Fibroblast of the conjunctiva (primary cell): ENCODE measurements around the gene KCNIP4.

ENCODE experiments used
- DNase-seq: peaks from one replicate; pipeline ENCODE4 v3.0.0-alpha.2; 2010; ENCODE audit warnings: low read depth

The KCNIP4 gene

GRCh38 chr4:21041708-21042107, 906.9 kb downstream of the KCNIP4 start:
- no peak for DNase-seq

- DNase-seq, result no peak
Observed at GRCh38 chr4:21034728-21035127, 913.8 kb downstream of the KCNIP4 start.

GRCh38 chr4:21032089-21032645, 916.4 kb downstream of the KCNIP4 start:
- DNase-seq, result no peak

- no peak for DNase-seq
Observed at GRCh38 chr4:21018817-21019216, 929.8 kb downstream of the KCNIP4 start.

- DNase-seq, result no peak
Observed at GRCh38 chr4:21013501-21013900, 935.1 kb downstream of the KCNIP4 start.

- DNase-seq, result no peak
Observed at GRCh38 chr4:21012851-21013331, 935.7 kb downstream of the KCNIP4 start.

- DNase-seq, result no peak
Observed at GRCh38 chr4:21011106-21011505, 937.5 kb downstream of the KCNIP4 start.

GRCh38 chr4:21009956-21010355, 938.6 kb downstream of the KCNIP4 start:
- no peak for DNase-seq

GRCh38 chr4:21005647-21006046, 942.9 kb downstream of the KCNIP4 start:
- no peak for DNase-seq

GRCh38 chr4:21002976-21003375, 945.6 kb downstream of the KCNIP4 start:
- no peak for DNase-seq

DNA sequence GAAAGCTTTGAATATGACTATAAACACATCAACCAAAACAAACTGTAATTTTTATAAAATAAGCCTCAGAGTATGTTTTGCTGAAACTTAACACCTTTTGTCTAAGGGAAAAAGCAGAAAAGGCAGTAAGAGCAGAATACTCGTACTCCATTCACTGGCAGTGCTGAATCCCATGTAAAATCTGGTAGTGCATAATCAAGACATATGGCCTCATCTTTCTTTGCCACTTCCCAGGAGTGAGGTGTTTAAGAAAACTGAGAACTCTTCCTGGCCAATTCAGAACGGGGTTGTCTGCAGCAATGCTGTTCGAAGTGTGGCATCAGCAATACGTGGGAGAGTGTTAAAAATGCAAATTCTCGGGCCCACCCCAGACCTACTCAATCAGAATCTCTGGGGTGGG, 946.3 kb downstream of the KCNIP4 start:
- no peak for DNase-seq

DNA sequence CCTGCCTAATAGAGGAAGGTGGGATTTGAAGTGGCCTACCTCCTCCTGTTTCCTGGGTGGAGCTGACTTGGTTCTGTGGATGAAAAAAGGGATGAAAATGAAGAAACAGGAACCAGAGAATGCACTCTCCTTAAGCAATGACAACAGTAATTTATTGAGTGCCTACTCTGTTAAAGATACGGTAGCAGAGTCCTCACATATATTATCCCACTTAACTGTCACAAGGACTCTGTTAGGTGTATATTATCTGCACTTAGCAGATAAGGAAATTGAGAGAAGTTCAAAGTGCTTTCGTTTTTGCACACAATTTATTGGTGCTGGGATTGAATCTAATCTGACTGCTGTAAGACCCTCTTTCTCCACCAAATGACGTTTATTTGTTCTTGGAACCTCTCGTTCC, 947.1 kb downstream of the KCNIP4 start:
- no peak for DNase-seq

DNA sequence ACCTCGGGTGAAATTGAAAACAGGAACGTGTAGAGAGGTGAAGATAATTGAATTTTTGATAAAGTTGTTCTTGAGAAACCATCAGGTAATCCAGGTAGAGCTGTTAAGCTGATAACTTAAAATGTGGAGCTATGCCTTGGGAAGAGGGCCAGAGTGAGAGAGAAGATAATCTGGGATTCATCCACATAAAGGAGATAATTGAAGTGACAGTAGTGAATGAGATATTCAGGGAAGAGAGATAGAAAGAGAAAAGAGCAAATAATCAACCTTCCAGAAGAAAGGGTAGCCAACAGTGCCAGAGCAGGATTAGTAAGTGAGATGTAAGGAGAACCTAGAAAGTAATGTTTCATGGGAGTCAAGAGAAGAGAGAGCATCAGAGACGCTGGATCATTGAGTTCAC, 950.7 kb downstream of the KCNIP4 start:
- DNase-seq, result no peak

- no peak for DNase-seq
Observed at GRCh38 chr4:20995610-20996009, 953.0 kb downstream of the KCNIP4 start.

DNA sequence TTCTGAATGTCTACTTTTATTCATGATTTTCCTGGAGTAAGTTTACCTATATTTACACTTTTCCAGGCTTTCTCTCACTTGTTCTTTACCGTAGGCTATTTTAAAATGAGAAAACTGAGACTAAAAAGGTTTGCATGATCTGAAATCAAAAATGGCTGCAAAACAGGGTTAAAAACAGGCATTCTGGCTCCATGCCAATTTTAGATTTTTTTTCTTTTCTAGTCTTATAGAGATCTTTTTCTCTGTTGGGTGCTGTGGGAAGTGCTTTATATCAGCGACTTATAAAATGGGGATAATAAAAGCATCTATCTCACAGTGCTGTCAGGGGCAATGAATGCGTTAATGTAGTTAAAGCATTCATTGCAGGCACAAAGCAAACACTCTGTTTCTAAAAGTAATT, 953.6 kb downstream of the KCNIP4 start:
- DNase-seq, result no peak

DNA sequence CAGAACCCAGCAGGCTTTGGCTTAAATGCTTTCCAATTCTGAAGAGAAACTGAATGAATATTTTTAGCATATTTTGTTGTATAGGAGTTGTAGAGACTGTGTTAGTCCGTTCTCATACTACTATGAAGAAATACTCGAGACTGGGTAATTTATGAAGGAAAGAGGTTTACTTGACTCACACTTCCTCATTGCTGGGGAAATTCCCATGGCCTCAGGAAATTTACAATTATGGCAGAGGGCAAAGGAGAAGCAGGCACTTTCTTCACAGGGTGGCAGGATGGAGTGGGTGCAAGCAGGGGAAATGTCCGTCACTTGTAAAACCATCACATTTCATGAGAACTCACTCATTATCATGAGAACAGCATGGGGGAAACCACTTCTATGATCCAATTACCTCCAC, 956.6 kb downstream of the KCNIP4 start:
- no peak for DNase-seq

- DNase-seq, result no peak
Observed at GRCh38 chr4:20987191-20987590, 961.4 kb downstream of the KCNIP4 start.

- no peak for DNase-seq
Observed at GRCh38 chr4:20984576-20984836, 964.1 kb downstream of the KCNIP4 start.

DNA sequence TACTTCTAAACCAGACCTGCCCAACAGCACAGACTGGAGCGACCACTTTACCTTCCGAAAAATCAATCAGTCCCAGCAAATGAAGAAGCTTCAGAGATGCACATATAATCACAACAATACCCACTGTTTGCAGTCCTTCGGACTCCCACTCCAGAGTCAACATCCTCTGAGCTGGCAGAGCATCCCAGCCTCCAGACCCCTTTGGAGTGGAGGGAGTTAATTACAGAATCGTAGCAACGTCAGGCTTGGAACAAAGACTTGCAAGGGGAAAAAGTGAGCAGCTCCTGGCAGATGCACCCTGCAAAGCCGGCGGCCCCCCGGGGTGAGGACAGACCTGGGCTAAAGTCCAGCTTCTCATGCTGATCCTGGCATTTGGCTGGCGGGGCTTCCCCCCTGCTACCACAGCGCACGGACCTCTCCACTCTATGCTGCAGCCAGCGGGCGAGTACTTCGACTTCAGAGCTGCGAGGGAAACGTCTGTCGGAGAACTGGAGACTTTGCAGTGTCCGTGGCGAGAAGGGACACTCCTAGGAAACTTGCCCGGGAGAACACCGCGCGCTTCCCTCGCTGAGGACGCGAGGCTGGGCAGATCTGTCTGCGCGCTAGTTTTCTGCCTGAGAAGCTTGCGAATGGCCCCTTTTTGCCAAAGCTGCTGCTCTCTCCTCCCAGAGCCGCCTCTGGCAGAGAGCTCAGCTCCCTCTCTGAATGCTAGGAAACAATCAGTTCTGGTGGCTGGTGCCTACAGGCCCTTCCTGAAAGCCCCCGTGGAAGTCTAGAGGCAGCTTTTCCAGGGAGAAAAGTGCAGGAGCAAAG, 964.6 kb downstream of the KCNIP4 start:
- no peak for DNase-seq

DNA sequence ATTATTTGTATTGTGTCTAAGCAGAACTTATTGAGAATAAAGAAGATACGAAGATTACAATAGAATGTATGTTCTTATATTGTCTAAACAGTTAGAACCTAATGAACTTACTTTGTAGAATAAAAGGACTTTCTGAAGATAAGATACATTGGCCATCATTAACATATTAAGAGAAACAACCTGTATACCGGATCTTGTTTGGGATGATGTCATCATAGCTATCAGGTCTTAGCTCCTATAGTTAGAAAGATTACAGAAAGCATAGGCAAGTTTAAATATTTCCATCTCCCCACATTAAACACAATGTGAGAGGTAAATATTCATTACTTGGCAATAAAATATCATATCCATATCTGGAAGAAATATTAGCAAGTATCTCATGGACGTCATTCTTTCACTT, 966.0 kb downstream of the KCNIP4 start:
- DNase-seq, result no peak

DNA sequence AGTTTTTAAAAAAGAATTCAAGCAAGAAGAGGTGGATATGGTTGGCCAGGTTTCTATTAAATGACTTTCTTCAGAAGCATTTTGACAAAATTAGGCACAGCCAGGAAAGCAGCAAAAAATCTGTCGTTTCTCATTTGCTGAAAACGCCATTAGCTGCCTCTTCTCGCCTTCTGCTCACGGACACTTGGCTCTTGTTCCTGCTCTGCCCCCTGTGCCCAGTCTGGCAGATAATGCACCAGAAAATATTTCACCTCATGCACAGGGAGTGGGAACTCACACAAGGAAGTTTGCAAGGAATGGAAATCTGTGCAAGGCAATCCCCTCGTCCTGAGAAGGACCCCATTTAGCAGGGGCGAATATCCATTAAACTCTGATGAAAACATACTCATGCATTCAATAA, 988.3 kb downstream of the KCNIP4 start:
- DNase-seq, result no peak

DNA sequence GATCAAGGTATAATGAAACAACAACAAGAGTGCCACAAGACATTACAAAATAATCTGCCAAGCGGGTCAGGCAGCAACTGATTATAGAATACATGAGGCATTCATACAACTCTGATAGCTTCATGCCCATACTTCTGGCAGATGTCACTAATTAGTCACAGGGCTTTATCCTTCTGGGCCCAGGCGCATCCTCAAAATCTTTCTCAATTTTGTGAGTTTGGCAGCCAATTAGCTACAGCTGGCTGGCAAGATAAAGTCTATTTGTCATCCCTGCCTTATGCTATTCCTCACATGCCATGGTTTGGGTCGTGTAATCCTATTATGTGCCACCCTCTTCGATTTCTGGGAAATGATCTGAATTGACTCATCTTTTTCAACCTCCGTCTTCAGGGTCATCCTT, 994.0 kb downstream of the KCNIP4 start:
- DNase-seq, result no peak

GRCh38 chr4:20944961-20945360, 1003.6 kb downstream of the KCNIP4 start:
- DNase-seq, result no peak

GRCh38 chr4:20944451-20944850, 1004.1 kb downstream of the KCNIP4 start:
- no peak for DNase-seq
